Kasumi-1 (cell line): Measurements from ENCODE around the gene SERPINB6.
"Not testable (repeated sequence)": the region's sequence is repeated elsewhere in the genome, so short reads cannot be mapped to it uniquely, and the experiment has no call there.

ENCODE experiments used
- DNase-seq, 2 experiments: peaks; one replicate each; lab custom pipeline; 2025; lab: John Stamatoyannopoulos, UW

The SERPINB6 gene

DNA sequence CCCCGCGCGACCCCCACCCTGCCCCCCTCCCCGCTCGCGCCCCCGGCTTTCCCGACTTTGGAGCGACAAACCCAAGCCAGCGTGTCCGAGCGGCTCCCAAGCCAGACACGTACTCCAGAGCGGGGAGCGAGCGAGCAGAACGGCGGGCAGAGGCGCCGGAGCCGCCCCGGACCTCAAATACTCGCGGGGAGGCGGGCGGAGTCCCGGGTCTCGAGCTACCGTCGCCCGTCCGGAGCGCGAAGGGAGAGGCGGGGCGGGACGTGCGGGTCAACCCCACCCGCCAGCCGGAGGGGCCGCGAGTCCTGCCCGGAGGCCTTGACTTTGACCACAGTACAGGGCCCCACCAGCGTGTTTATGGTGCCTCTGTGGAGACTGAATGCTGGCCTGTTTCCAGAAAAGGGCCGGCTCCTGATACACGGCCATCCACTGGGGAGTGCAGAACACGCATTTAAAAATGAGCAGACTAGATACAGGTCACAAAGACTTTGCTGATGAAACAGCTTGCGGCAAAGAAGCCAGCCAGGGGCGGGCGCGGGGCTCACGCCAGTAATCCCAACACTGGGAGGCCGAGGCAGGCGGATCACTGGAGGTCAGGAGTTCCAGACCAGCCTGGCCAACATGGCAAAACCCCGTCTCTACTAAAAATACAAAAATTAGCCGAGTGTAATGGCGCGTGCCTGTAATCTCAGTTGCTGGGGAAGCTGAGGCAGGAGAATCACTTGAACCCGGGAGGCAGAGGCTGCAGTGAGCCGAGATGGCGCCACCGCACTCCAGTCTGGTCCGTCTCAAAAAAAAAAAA, at the start of gene SERPINB6:
SERPINB6 (minus strand) TSS at position 148 of the 799 bp plus-strand sequence. CDS start 12,235 bp downstream, outside the sequence.
- DNase-seq: peak; percentile 54

DNA sequence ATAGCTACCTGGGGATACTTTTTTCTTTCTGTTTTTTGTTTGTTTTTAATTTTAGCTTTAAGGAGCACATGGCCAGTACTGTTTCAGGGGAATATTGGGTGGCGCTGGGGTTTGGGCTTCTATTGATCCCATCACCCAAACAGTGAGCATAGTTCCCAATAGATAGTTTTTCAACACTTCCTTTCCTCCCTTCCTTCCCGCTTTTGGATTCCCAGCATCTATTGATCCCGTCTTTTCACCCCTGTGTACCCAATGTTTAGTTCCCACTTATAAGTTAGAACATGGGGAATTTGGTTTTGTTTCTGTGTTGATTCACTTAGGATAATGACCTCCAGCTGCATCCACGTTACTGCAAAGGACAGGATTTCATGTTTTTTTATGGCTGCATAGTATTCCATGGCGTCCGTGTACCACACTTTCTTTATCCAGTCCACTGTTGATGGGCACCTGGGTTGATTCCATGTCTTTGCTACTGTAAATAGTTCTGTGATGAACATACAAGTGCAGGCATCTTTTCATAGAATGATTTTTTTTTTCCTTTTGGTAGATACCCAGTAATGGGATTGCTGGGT, 48.5 kb upstream of the SERPINB6 start:
- DNase-seq: no peak

DNA sequence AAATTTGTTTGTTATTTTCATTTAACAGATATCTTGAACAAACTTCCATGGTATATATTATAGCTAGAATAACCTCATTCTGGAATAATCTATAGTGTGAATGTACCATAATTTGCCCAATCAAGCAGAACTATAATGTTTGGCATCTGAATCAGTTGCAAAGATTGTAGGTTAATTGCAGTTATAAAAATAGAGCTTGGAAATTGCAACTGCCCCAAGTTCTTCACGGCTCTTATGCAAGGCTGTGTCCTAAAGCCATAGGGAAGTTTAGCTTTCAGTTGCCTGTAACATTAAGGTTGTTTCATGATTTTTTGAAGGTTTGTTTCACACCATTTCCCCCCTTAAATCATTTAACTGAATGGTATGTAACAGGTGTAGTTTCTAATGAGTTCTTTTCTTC, 47.7 kb upstream of the SERPINB6 start:
- DNase-seq: no peak

DNA sequence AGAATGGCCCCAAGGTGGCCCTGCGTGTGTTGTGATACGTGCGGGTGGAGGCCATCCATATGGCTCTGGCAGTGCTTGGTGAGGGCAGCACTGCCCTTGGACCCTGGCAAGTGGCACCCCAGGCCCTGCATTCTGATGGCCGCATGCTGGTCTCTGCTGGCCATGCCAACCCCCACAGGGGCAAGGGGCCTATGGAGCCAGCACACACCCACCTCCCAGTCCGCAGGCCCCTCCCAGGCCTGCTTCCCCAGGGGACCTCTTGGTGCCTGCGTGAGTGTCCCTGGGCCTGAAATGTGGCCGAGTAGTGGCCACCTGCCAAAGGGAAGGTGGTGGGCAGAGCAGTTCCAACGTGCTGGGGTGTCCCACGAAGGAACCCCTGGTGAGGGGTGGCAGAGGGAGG, 45.9 kb upstream of the SERPINB6 start:
- no peak for DNase-seq

DNA sequence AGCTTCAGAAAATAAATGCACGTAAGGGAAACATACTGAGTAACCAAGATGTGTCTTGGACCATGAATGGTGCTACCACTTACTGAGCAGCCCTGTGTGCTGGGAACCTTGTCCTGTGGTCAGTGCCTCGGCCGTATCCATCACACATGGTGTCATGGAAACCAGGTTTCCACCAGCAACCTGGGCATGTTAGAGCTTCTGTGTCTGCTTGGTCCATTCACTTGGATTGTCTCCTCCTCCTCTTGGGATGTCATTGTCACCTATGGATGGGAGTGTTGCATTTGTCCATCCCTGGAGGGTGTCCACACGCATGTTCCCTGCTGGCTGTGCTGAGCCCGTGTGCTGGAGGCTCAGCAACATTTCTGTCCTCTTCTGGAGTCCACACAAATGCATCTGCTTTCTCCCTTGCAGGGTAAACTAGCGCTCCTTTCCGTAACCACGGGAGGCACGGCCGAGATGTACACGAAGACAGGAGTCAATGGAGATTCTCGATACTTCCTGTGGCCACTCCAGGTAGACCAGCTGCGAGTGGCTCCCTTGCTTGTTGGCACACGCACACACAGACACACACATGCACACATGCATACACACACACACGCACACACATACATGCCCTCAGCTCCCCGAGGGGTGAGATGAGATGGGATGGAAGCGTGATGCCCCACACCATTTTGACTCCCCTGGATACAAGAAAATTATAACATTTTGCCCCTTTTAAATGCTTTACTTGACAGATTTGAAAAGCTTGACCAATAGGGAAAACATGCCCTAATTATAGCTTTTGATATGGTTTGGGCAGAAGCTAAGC, 45.3 kb upstream of the SERPINB6 start:
- DNase-seq: no peak

DNA sequence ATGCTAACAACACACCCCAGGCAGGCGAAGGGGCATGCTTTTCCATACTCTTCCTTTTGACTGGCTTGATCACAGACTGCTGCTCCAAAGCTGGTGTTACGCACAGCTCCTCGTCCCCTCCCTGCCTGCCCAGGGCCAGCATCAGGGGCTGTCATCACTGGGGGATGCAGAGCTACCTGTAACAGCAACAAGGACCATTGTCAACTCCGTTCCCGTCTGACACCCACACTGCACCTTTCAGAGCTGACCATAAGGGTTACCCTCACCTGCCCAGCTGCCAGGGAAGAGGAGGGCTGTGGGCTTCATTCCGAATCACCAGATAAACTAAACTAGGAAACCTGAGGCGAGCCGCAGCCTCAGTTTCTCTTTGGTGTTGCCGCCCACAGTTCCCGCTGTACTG, 43.8 kb upstream of the SERPINB6 start:
- DNase-seq: no peak

DNA sequence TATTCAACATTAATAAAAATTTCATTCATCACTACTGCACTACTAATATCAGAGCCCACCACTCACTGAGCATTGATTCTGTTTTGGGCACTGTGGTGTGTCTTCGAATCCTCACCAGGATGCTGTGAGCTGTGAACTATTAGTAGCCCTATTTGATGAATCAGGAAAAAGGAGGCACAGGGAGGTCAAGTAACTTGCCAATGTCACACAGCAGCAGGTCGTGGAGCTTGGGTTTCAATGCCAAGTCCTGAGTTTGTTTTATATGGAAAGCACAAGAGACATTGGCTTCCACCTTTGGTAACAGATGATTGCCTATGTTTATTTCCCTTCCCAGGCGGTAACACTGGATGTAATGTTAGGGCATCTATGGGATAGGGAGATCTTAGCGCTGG, 43.3 kb upstream of the SERPINB6 start:
- no peak for DNase-seq

DNA sequence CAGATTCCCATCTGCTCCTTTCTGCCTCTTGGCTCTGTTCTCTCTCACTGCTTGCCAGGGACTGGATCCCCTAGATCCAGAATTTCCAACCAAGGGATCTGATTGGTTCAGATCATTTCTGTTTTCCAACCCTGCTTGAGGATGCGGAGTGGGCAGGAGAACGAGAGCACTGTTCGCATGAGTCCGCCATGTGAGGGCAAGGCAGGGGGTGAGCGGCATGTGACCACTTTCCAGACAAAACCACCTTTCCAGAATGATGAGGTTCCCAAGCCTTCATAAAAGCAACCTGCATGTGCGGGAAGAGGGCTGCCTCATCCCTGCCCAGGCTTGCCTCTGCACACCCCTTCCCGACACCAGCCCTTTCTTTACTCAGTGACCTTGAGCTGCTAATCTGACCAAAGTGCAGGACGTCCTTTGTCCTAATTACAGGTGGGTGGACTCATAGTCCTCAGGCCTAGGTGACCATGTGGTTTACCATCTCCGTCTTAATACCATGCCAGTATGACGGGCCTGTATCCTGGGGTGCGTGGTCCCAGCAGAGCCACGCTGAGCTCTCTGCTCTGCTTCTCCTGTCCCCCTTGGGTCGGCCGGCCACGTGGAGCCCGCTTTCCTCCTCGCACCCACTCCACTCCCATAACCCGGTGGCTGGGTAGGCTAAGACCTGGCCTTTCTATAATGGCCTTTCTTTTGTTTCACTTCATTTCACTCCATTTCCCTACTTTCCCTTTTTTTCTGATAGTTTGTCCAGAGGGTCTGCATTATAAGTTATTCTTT, 42.7 kb upstream of the SERPINB6 start:
- DNase-seq: no peak

DNA sequence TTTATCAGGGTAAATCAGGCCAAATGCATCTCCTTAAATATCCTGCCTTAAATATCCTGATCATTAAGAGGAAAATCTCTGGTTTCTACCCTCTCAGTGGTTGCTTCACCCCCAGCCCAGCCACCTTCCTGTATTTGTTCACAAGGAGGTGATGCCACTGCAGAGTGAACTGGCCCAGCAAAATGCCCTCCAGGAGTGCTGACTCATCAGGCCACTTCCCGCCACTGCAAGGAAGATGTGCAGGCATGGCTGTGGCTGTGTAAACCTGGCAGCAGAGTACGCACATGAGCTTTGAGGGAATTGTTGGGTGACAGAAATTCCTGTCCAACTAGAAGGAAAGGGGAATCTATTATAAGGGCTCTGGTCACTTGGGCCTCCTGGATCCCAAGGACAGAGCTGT, 42.1 kb upstream of the SERPINB6 start:
- peak; percentile 66 for DNase-seq

DNA sequence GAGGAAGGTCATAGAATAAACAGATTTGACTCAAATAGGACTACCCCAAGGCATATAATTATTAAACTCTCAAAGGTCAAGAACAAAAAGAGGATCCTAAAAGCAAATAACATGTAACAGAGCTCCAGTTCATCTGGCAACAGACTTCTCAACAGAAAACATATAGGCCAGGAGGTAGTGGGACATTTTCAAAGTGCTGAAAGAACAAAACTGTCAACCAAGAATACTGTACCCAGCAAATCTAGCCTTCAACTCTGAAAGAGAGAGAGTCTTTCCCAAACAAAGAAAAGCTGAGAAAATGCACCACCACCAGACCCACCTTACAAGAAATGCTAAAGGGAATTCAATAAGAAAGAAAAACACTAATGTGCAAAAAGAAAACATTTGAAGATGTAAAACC, 40.2 kb upstream of the SERPINB6 start:
- DNase-seq: no peak

DNA sequence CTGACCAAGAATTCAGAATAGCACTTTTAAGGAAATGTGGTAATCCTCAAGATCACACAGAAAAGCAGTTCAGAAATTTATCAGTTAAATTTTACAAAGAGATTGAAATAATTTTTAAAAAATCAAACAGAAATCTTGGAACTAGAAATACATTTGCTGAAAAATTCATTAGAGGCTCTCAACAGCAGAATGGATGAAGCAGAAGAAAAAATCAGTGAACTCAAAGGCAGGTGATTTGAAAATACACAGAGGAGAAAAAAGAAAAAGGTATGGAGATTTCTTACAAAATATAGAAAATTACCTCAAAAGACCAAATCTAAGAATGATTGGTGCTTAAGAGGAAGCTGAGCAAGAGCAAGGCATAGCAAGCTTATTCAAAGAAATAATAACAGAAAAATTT, 39.8 kb upstream of the SERPINB6 start:
- no peak for DNase-seq

DNA sequence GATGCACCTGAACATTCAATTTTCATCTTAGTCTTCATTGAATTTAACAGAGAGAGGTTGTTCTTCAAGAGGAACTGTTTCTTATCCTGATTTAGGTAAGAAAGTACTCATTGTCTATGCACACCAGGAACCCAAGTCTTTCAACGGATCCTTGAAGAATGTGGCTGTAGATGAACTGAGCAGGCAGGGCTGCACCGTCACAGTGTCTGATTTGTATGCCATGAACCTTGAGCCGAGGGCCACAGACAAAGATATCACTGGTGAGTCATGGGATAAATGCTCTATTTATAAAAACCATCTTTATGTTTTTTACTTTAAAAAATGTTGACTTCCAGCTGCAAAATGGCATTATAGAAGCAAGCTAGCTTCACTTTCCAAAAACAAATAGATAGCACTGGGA, 38.6 kb upstream of the SERPINB6 start:
- DNase-seq: no peak

DNA sequence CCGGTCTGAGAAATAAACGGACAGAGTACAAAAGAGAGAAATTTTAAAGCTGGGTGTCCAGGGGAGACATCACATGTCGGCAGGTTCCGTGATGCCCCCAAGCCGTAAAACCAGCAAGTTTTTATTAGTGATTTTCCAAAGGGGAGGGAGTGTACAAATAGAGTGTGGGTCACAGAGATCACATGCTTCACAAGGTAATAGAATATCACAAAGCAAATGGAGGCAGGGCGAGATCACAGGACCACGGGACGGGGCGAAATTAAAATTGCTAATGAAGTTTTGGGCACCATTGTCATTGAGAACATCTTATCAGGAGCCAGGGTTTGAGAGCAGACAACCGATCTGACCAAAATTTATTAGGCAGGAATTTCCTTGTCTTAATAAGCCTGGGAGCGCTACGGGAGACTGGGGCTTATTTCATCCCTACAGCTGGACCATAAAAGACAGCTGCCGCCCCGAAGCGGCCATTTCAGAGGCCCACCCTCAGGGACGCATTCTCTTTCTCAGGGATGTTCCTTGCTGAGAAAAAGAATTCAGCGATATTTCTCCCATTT, 37.4 kb upstream of the SERPINB6 start:
- not testable (repeated sequence) for DNase-seq

DNA sequence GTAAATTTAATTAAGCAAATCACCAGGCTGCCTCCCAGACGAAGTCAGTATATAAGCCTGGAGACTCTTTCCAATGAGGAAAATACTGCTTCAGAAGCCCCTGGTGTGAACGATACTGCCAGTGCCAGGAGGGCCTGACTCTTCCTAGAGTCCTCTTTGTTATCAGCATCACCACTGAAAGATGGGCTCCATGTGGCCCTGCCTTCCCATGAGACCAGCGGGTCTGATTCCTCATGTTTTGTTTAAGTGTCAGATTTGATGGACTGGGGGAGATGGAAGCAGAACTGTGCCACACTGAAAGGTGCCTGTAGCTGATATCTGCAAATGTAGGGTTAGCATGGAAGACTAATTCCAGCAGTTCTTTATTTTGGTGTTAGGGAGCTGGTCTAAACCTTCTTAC, 36.2 kb upstream of the SERPINB6 start:
- DNase-seq: no peak

DNA sequence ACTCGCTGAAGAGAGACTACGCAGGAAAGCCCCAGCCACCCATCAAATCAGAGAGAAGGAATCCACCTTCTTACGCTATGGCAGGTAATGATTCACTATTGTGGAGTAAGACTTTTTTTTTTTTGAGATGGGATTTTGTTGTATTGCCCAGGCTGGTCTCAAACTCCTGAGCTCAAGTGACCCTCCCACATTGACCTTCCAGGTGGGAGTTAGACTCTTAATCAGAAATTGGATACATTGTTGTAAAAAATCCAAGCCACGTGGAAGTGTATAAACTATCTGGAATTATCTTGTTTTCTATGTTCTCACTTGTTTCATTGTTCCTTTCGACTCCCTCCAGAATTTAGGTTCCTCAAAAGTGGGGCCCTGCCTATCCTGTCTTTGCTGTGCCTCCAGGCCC, 35.1 kb upstream of the SERPINB6 start:
- peak in 1 of 2 experiments; percentile 9 for DNase-seq

DNA sequence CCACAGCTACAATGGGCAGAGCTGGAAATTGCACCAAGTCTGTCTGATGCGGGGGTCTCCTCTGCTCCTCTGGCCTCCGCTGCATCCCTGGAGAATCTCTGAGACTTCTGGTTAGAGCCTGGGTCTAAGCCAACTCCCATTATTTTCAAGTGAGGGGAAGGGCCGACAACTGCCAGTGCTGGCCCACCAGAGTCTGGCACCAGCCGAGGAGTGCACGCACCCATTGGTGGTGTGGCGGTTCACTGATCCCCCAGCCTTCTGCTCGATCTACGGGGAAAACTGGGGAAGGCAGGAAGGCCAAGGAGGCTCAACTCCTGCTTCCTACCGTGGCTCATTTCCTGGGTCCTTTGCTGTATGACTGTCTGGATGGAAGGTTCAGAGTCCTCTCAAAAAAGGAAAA, 34.5 kb upstream of the SERPINB6 start:
- no peak for DNase-seq

DNA sequence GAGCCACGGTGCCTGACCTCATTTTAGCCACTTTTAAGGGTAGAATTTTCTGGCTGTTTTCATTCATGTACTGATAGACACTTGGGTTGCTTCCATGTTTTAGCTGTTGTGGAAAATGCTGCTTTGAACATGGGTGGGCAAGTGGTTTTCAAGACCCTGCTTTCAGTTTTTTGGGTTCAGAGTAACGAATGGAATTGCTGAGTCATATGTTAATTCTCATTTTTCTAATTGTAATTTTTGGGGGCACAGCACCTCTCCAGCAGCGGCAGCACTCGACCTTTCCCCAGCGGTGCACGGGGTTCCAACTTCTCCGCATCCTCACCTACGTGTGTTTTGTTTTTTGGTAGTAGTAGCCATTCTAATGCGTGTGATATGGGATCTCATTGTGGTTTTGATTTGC, 33.7 kb upstream of the SERPINB6 start:
- DNase-seq: no peak

DNA sequence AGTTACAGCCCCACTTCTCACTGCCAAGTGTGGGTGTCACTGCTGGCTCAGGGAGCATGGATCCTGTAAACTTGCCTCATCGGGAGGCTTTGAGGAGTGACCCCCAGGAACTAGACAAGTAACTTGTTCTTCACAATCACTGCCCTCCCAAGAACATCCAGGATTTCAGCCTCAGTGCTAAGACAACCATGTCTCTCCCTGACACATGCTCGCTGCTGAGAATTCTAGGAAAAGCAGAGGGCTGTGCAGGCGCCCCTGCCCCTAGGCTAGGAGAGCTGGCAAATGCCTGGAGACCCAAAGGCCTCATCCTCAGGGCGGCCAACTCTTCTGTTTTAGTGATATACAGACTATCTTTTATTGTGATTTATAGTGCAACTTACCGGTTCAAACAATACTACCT, 31.9 kb upstream of the SERPINB6 start:
- DNase-seq: not testable (repeated sequence)

DNA sequence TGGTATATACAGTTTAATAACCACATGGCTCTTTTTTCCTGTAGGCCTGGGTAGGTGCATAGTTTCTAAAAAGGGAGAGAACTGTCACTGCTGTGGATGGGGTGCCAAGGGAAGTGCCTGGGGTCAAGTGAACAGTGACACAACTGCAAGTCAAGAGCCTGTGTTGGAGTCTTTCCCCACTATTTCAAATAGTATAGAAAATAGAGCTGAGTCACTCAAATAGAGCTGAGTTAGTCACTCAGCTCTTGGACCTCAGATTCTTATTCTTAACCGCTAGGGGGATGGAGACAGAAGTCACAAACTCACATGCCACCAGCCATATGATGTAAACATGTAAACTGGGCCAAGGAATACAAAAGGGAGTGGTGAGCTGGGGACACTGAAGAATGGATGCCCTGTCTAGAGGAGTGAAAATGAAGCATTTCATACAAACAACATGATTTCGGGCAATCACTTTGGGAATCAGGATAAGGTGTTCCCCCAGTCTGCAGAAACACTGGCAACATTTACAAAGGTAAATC, 30.5 kb upstream of the SERPINB6 start:
- DNase-seq: peak; percentile 95 to 97

DNA sequence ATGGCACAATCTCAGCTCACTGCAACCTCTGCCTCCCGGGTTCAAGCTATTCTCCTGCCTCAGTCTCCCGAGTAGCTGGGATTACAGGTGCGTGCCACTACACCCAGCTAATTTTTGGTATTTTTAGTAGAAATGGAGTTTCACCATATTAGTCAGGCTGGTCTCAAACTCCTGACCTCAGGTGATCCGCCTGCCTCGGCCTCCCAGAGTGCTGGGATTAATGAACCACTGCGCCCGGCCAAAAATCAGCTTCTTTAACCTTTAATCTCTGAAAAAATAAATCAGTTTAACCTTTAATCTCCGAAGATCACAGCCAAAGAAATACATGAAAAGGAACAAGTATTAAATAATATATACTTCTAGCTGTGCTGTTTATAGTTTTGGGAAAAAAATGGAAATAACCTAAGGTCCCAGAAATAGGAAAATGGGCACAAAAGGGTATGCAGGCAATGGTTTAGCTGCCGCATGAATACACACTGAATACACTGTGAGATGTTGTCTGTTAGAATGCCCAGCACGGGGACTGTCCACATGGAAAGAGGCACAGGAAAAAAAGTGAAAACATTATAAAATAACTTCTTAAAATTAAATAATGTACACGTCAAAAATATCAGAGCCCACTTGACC, 29.9 kb upstream of the SERPINB6 start:
- no peak for DNase-seq
